Mesenteric fat pad (tissue), 1 donor: ENCODE results near the gene PKD1. TPM values are rescaled to one million over a fixed set of nuclear protein-coding genes. Genes with fewer than 3 reads are reported as not detected.

Experiments
- DNase-seq: peaks from one replicate; pipeline ENCODE4 v3.0.0-alpha.2; 2020; ENCODE audit warnings: low spot score
- total RNA-seq: library from RNA; stranded (reverse); fragmentation: NEBNext Ultra II Directional; extraction: Animal tissue kit (Norgen Biotek cat#: 25700); gene quantifications from one replicate; pipeline ENCODE4 v1.2.1, GENCODE V29; 2021
- donor health status: DM: yes; HTN: yes; CAD: no.

The PKD1 gene
- total RNA-seq, 1 donor from 2014 or later = 99.4 TPM

- no peak for DNase-seq
Observed at GRCh38 chr16:2056077-2056476, 79.6 kb downstream of the PKD1 start.

GRCh38 chr16:2054543-2055245, 81.0 kb downstream of the PKD1 start:
- DNase-seq = no peak

GRCh38 chr16:2053897-2054296, 81.8 kb downstream of the PKD1 start:
- DNase-seq = no peak

- no peak for DNase-seq
Observed at GRCh38 chr16:2053211-2053610, 82.5 kb downstream of the PKD1 start.

- DNase-seq = no peak
Observed at GRCh38 chr16:2048116-2048543, 87.6 kb downstream of the PKD1 start.

- peak; percentile 100 for DNase-seq
Observed at GRCh38 chr16:2047330-2048115, 88.2 kb downstream of the PKD1 start, which contains the start of the genes NTHL1 and TSC2. Gene NTHL1 (minus strand): TSS chr16:2047834. CDS start chr16:2047823, 11 bp downstream. Gene TSC2 (plus strand): TSS chr16:2047985. CDS start chr16:2048616, 631 bp downstream.

GRCh38 chr16:2046893-2047329, 88.8 kb downstream of the PKD1 start:
- DNase-seq = no peak

- no peak for DNase-seq
Observed at GRCh38 chr16:2045965-2046892, 89.5 kb downstream of the PKD1 start.

GRCh38 chr16:2044541-2044940, 91.2 kb downstream of the PKD1 start:
- no peak for DNase-seq

- no peak for DNase-seq
Observed at GRCh38 chr16:2043667-2044451, 91.8 kb downstream of the PKD1 start.

- DNase-seq = no peak
Observed at GRCh38 chr16:2042986-2043666, 92.6 kb downstream of the PKD1 start.

GRCh38 chr16:2042171-2042985, 93.3 kb downstream of the PKD1 start:
- no peak for DNase-seq

GRCh38 chr16:2040787-2041522, 94.7 kb downstream of the PKD1 start:
- no peak for DNase-seq

- no peak for DNase-seq
Observed at GRCh38 chr16:2040041-2040786, 95.5 kb downstream of the PKD1 start.

- DNase-seq = no peak
Observed at GRCh38 chr16:2039274-2040031, 96.2 kb downstream of the PKD1 start.
